NCI-H774 (cell line): ENCODE data around the gene MBOAT2.
"Not testable (repeated sequence)": the region's sequence is repeated elsewhere in the genome, so short reads cannot be mapped to it uniquely, and the experiment has no call there.

Experiments used
- DNase-seq: peaks from one replicate; lab custom pipeline; 2025; lab: John Stamatoyannopoulos, UW

The MBOAT2 gene

GRCh38 chr2:8956774-8957173 lies 46.7 kb downstream of the MBOAT2 start:
- no peak for DNase-seq

GRCh38 chr2:8954990-8955389 lies 48.5 kb downstream of the MBOAT2 start:
- no peak for DNase-seq

DNA sequence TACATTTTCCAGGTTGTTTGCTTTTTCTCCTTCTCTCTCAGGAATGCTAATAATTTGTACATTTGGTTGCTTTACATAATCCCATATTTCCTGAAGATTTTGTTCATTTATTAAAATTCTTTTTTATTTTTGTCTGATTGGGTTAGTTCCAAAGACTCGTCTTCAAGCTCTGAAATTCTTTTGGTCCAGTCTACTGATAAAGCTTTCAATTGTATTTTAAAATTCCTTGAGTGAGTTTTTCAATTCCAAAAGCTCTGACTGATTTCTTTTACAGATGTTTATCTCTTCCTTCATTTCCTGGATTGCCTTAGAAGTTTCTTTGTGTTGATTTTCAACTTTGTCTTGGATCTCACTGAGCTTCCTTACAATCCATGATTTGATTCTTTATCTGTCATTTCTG lies 50.0 kb downstream of the MBOAT2 start:
- no peak for DNase-seq

DNA sequence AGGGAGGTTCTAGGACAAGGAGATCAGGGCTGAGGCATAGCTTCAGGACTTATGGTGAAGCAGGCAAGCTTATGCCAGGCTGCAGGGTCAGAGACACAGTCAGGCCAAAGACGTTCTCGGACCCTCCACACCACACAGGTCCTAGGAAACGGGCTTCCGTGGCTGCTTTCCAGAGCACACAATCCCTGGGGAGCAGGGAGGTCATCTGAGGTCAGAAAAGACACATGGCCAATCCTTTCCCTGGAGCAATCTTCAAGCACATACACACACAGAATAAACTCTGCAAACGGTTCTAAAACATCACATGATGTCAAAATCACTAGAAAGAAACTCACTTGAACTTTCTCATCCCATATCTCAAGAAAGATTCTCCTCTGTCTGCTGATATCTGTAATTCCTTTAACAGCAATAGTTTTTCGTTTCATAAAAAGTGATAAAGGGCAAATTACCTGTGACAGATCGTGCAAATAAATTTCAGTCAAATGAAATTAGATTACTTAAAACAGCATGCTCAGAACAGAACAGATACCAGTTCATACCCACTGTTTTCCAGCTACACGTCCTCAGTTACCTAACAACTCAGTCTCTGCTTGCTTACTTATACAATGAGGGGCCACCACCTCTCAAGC lies 63.9 kb downstream of the MBOAT2 start:
- DNase-seq = no peak

DNA sequence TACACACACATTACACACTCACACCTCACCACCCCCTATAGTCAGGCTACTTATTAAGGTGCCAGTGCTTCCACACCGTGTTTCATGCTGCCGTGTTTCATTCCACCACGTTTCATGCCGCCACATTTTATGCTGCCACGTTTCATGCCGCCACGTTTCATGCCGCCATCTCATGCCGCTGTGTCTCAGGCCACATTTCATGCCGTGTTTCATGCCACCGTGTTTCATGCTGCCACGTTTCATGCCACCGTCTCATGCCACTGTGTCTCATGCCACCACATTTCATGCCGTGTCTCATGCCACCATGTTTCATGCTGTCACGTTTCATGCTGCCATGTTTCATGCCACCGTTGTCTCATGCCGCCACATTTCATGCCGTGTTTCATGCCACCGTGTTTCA lies 65.1 kb downstream of the MBOAT2 start:
- DNase-seq = no peak

DNA sequence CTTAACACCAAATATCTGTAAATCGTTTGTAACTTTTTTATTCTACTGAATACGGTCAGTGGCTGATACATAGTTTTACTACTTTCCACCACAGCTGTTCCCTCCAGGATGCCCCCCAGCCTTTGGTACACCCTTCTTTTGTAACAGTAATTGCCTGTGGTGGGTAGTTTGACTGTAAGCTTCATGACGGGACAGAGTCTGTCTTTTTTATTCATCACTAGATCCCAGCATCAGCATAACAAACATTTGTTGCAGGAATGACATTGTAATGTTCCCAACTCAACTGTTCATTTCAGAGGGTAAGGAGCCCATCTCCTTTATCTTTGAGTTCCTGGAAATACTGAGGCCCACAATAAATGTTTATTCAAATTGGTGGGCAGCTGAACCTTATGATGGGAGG lies 67.5 kb downstream of the MBOAT2 start:
- no peak for DNase-seq

GRCh38 chr2:8934338-8934737 lies 69.1 kb downstream of the MBOAT2 start:
- no peak for DNase-seq

DNA sequence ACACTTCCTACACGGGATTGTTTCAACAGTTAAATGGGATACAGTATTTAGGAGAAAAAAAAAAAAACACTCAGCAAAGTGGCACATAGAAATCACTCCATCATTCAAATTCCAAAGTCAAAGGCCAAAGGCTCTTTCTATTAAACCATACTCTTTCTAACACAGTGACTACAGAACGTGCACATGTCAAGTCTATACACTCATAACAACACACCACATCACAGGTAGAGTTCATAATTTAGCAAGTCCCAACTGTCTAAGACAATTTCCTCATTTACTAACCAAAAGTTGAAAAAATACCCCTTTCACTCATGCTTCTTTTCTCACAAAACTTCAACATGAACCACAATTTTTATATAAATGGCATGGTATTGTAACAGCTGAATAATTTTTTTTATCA lies 70.8 kb downstream of the MBOAT2 start:
- no peak for DNase-seq

DNA sequence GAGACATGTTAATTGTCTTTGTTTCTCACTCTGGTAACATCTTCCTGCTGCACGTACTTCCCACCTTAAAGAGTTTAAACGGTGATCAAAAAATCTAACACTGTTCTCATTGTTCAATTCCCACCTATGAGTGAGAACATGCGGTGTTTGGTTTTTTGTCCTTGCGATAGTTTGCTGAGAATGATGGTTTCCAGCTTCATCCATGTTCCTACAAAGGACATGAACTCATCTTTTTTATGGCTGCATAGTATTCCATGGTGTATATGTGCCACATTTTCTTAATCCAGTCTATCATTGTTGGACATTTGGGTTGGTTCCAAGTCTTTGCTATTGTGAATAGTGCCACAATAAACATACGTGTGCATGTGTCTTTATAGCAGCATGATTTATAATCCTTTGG lies 73.3 kb downstream of the MBOAT2 start:
- not testable (repeated sequence) for DNase-seq

DNA sequence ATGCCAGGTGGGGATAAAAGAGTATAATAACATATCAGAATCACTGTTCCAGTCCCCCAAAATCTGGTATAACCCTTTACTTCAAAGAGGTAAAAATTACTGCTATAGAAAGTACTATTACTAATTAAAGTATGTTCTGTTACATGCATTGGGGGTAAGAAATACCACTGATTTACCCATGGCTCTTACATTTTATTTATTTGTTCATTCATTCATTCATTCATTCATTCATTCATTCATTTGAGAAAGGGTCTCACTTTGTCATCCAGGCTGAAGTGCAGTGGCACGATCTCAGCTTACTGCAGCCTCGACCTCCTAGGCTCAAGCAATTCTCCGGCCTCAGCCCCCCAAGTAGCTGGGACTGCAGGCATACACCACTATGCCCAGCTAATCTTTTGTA lies 74.4 kb downstream of the MBOAT2 start:
- DNase-seq = no peak

DNA sequence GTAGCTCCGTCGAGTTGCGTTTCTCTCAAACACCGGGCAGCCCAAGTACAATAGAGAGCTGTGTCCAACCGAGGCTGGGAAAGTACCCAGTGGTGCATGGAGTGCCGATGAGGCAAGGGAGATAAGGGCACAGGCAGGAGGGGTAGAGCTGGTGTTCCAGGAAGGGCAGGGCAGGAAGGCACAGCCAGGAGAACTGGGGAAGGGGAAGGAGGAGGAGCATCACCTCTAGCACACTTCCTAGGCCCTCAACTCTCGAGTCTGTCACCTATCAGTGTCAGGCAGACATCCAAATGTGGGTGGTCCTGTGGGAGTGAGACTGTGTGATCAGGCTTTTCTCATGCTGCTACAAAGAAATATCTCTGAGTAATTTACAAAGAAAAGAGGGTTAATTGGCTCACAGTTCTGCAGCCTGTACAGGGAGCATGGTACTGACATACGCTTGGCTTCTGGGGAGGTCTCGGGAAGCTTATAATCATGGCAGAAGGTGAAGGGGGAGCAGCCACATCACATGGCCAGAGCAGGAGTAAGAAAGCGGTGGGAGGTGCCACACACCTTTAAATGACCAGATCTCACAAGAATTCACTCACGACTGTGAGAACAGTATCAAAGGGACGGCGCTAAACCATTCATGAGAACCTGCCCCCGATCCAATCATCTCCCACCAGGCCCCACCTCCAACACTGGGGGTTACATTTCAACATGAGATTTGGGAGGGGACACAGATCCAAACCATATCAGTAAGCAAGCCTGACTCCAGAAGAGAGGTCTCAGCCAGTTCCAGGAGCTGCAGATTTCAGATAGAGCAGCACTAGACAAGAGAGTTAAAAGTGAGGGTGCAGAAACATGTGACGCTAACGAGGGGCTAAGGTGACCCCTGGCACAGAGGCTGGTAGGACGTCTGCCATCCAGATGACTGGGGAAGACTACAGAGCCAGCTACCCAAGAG lies 75.7 kb downstream of the MBOAT2 start:
- DNase-seq = no peak

- DNase-seq = no peak
Observed at GRCh38 chr2:8926356-8926755, 77.1 kb downstream of the MBOAT2 start.

GRCh38 chr2:8925411-8925810 lies 78.1 kb downstream of the MBOAT2 start:
- DNase-seq = no peak

- no peak for DNase-seq
Observed at GRCh38 chr2:8923183-8923582, 80.3 kb downstream of the MBOAT2 start.

GRCh38 chr2:8922431-8922830 lies 81.1 kb downstream of the MBOAT2 start:
- DNase-seq = no peak

DNA sequence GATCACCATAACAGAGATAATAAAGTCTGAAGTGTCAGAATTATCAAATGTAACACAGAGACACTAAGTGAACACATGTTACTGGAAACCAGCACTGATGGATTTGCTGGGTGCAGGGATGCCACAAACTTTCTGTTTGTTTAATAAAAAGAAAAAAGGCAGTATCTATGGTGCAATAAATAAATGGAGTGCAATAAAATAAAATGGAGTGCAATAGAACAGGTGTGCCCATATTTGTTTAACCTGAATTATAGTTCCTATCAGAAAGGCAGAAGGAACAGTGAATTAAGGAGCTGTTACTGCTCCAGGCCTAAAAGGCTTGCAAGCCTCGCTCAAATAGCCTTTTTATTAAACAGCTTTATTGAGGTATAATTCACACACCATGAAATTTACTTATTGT lies 85.1 kb downstream of the MBOAT2 start:
- no peak for DNase-seq

DNA sequence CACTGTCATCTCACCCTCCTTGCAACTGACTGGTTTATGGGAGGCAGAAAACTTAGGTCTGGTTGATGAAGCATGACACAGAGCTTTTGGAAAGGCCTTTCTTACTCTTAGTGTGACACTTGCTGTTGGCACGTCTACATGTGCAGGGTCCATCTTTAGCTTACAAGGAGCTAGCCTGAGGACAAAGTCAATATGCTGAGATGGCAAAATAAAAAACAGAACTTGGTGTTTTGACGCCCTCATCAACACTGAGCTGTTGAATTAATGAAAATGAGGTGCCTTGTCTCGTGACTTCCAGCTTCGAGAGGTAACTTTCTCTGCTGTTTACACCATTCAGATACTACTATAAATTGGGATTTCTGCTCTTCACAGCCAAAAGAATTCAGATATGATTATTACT lies 87.5 kb downstream of the MBOAT2 start:
- no peak for DNase-seq

- not testable (repeated sequence) for DNase-seq
Observed at GRCh38 chr2:8913767-8914166, 89.7 kb downstream of the MBOAT2 start.

- DNase-seq = no peak
Observed at GRCh38 chr2:8907764-8908288, 95.7 kb downstream of the MBOAT2 start.

- not testable (repeated sequence) for DNase-seq
Observed at GRCh38 chr2:8903924-8904323, 99.6 kb downstream of the MBOAT2 start.

DNA sequence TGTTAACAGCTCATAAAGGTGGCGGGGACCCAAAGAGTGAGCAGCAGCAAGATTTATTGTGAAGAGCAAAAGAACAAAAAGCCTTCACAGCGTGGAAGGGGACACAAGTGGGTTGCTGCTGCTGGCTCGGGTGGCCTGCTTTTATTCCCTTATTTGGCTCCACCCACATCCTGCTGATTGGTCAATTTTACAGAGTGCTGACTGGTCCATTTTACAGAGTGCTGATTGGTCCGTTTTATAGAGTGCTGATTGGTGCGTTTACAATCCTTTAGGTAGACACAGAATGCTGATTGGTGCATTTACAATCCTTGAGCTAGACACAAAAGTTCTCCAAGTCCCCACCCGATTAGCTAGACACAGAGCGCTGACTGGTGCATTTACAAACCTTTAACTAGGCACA lies 100.7 kb downstream of the MBOAT2 start:
- DNase-seq = not testable (repeated sequence)

- not testable (repeated sequence) for DNase-seq
Observed at GRCh38 chr2:8897206-8897605, 106.3 kb downstream of the MBOAT2 start.

GRCh38 chr2:8896671-8897070 lies 106.8 kb downstream of the MBOAT2 start:
- DNase-seq = not testable (repeated sequence)
